Heart left ventricle (tissue), 16 donors: ENCODE measurements around the gene DAPP1. TPM values are rescaled to one million over a fixed set of nuclear protein-coding genes. Genes with fewer than 3 reads are reported as not detected.

Source experiments
- ATAC-seq, 4 donors: fragments of 200-7000 bp; cut with Tn5 transposase; one replicate each; pipeline ENCODE4 v1.9.1; 2020 to 2022; ENCODE audit warnings: moderate library complexity in 4 of 4, mild to moderate bottlenecking in 3 of 4, moderate number of reproducible peaks in 1 of 4
- DNase-seq, 5 donors: peaks; one replicate each; pipeline ENCODE4 v3.0.0-alpha.2; 2020
- H3K27ac ChIP-seq, 12 donors: fragments of 200-600 bp; sonication (generic) in 4 of 12; one replicate each; pipeline versions ENCODE4 v1.5.0 to v1.8.0; 2016 to 2022; ENCODE audit warnings: mild to moderate bottlenecking in 2 of 12
- H3K27me3 ChIP-seq, 9 donors: fragments of 200-600 bp; sonication (generic) in 2 of 9; one replicate each; pipeline versions ENCODE4 v1.5.1 to v1.8.0; 2016 to 2022; ENCODE audit warnings: mild to moderate bottlenecking in 3 of 9
- H3K36me3 ChIP-seq, 9 donors: fragments of 200-600 bp; sonication (generic) in 2 of 9; one replicate each; pipeline versions ENCODE4 v1.5.0 to v1.8.0; 2018 to 2022; ENCODE audit warnings: mild to moderate bottlenecking in 2 of 9
- H3K4me1 ChIP-seq, 12 donors: fragments of 200-600 bp; sonication (generic) in 4 of 12; one replicate each; pipeline versions ENCODE4 v1.5.0 to v1.8.0; 2016 to 2022; ENCODE audit warnings: mild to moderate bottlenecking in 3 of 12
- H3K4me3 ChIP-seq, 12 donors: fragments of 200-600 bp; sonication (generic) in 4 of 12; one replicate each; pipeline versions ENCODE4 v1.5.0 to v1.8.0; 2017 to 2022; ENCODE audit warnings: mild to moderate bottlenecking in 9 of 12, moderate library complexity in 4 of 12
- H3K9me3 ChIP-seq, 12 donors: fragments of 200-600 bp; sonication (generic) in 4 of 12; one replicate each; pipeline versions ENCODE4 v1.5.0 to v1.8.0; 2016 to 2022; ENCODE audit warnings: mild to moderate bottlenecking in 1 of 12
- CTCF ChIP-seq, 12 donors: fragments of 200-600 bp; sonication (generic) in 4 of 12; IDR thresholded peaks; one replicate each; pipeline versions ENCODE4 v1.5.0 to v1.8.0; 2018 to 2022; ENCODE audit warnings: antibody characterized with exemption in 12 of 12, mild to moderate bottlenecking in 5 of 12
- POLR2A ChIP-seq, 2 donors: fragments of 450-650 bp; IDR thresholded peaks; one replicate each; pipeline ENCODE4 v1.6.1; 2017; ENCODE audit warnings: antibody characterized with exemption in 2 of 2, mild to moderate bottlenecking in 2 of 2, moderate library complexity in 2 of 2
- WGBS, 4 donors: extraction: QIAGEN DNeasy Blood & Tissue Kit in 2 of 4; methylation state at CpG; one replicate each; pipeline versions ENCODE4 v1.1.5 to v1.1.7; 2013 to 2018; 5-methylcytosine and 5-hydroxymethylcytosine counted together
- intact Hi-C, 10 donors: fragments of 100-400 bp; cut with DNase I; formaldehyde crosslinking; loops; one replicate each; pipeline versions ENCODE4 v1.11.1 to v1.14.2; 2022
- polyA plus RNA-seq, 2 donors: library from polyadenylated mRNA; stranded (reverse); fragments of 200-250 nt; gene quantifications; one replicate each; pipeline ENCODE4 v1.2.3, GENCODE V29; 2013
- total RNA-seq, 9 donors: library from RNA; depleted of rRNA in 2 of 9; stranded (reverse); fragments of >200 nt in 2 of 9; fragmentation: NEBNext Ultra II Directional in 3 of 9; extraction: Animal tissue kit (Norgen Biotek cat#: 25700) in 3 of 9; gene quantifications; one replicate each; pipeline versions ENCODE4 v1.1.0 to v1.2.4, GENCODE V29; 2016 to 2023
- donor health status: ischemic (EF 13 %, LVEDD 7.1; RV severe dilation, severe dysfunction).
- donor health status: healthy with polysubstance abuse.
- donor health status: DM: no; HTN: yes; CAD: no.
- donor health status: DM: no; HTN: no; CAD: no.
- donor health status: ischemic (EF 25% LVEDD 6.9; RV normal size, moderate dysfunction).
- donor health status: ischemic (EF 25% LVEDD 5.7; RV mildly dilated, moderate dysfunction).
- donor health status: healthy.
- donor health status: DM: yes; HTN: yes; CAD: no.
- donor health status: ischemic (EF 35%, LVEDD 5.7; RV mildly dilated, moderate dysfunction).
- donor health status: nonischemic (EF 11% LVEDD 7.7; RV severe dilation, severe dysfunction).
- donor health status: DM: yes; HTN: yes; CAD: no.
- donor health status: PGD.
- donor health status: ischemic (EF 29% LVEDD 5.4; RV normal size, mild dysfunction).
- donor health status: nonischemic (EF 23%, LVEDD 6.1; RV moderate dilation, normal function).

Gene DAPP1
- total and polyA plus RNA-seq, 11 donors: 0.19 to 7.5 (median 0.30) TPM

DNA sequence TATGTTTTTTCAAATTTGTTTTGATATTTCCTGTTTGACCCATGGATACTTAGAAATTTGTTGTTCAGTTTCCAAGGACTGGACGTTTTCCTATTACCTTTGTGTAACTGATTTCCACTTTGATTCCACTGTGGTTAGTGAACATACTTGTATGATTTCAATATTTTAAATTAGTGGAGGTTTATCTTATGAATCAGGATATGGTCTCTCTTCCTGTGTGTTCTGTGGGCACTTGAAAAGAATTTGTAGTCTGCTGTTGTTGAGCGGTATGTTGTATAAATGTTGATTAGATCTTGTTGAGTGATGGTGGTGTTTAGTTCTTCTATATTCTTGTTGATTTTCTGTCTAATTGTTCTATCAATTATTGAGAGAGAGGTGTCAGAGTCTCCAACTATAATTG is 98.8 kb downstream of the DAPP1 start:
- H3K9me3 ChIP-seq: peaks cover 0 to 13% (median 2%) of the 10 kb centered on the region in 12 donors
- H3K4me1 ChIP-seq: no peaks in the 10 kb centered on the region
- no peaks in the 10 kb centered on the region for H3K27me3 ChIP-seq
- no peak for TF ChIP-seq POLR2A (IDR thresholded peaks at IDR 0.05)
- no peak for TF ChIP-seq CTCF (IDR thresholded peaks at IDR 0.05)
- no peak overlapping the region for H3K27ac ChIP-seq
- peaks cover 0 to 61% (median 42%) of the 10 kb centered on the region in 9 donors for H3K36me3 ChIP-seq
- WGBS, 4 donors: 90 to 96% (median 94%) methylated on average over 2 of the region's 2 CpGs
- DNase-seq (no peak), ATAC-seq (no peak)
- H3K4me3 ChIP-seq: no peak overlapping the region
- intact Hi-C loops: no loop called here

DNA sequence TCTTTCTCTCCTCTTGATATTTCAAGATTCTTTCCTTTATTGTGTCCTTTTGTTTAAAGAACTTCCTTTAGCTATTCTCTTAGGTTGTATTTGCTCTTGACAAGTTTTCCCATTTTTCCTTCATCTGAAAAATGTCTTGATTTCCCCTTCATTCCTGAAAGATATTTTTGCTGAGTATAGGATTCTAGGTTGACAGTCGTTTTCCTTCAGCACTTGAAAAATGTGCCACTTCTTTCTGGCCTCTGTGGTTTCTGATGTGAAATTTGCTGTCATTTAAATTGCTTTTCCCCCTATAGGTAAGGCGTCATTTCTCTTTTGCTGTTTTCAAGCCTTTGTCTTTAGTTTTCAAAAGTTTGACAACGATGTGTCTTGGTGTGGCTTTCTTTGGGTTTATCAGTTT is 100.9 kb downstream of the DAPP1 start:
- ATAC-seq: no peak
- peaks cover 0 to 76% (median 55%) of the 10 kb centered on the region in 9 donors for H3K36me3 ChIP-seq
- no peak overlapping the region for H3K27ac ChIP-seq
- peaks cover 0 to 13% (median 2%) of the 10 kb centered on the region in 12 donors for H3K9me3 ChIP-seq
- no peak for DNase-seq
- 95 to 98% (median 98%) methylated on average over 3 of the region's 3 CpGs for WGBS, 4 donors
- no peaks in the 10 kb centered on the region for H3K4me1 ChIP-seq
- no peak overlapping the region for H3K4me3 ChIP-seq
- no peak for TF ChIP-seq CTCF (IDR thresholded peaks at IDR 0.05)
- TF ChIP-seq POLR2A (IDR thresholded peaks at IDR 0.05): no peak
- intact Hi-C loops: no loop called here
- no peaks in the 10 kb centered on the region for H3K27me3 ChIP-seq

- WGBS, 4 donors: 89 to 100% (median 96%) methylated on average over 2 of the region's 2 CpGs
- H3K4me1 ChIP-seq: no peaks in the 10 kb centered on the region
- peaks cover 0 to 80% (median 60%) of the 10 kb centered on the region in 9 donors for H3K36me3 ChIP-seq
- H3K9me3 ChIP-seq: peaks cover 0 to 13% (median 2%) of the 10 kb centered on the region in 12 donors
- no peak overlapping the region for H3K27ac ChIP-seq
- no peak for TF ChIP-seq POLR2A (IDR thresholded peaks at IDR 0.05)
- TF ChIP-seq CTCF (IDR thresholded peaks at IDR 0.05): no peak
- DNase-seq (no peak), ATAC-seq (no peak)
- H3K4me3 ChIP-seq: no peak overlapping the region
- intact Hi-C loops: no loop called here
- no peaks in the 10 kb centered on the region for H3K27me3 ChIP-seq
Observed at GRCh38 chr4:99918656-99919055, 102.0 kb downstream of the DAPP1 start.

Other genes starting within 250 kb of the DAPP1 start
- 1 to 10 TPM; 1.5 to 5.0 (median 2.8) TPM for gene MTTP, start 242.0 kb upstream of the DAPP1 start, total RNA-seq
- under 1 TPM; 0.44 to 0.91 TPM for gene MTTP, start 242.0 kb upstream of the DAPP1 start, polyA plus RNA-seq
- 100 to 1,000 TPM in 1 of 9 donors, 10 to 100 TPM in 1, 1 to 10 TPM in 4, under 1 TPM in 3; 0.60 to 112 (median 1.6) TPM for gene C4orf54, start 159.0 kb upstream of the DAPP1 start, total RNA-seq
- 10 to 100 TPM in 1 of 2 donors, 1 to 10 TPM in 1; 2.3 to 40.0 TPM for gene C4orf54, start 159.0 kb upstream of the DAPP1 start, polyA plus RNA-seq
- 10 to 100 TPM; 26.6 to 40.0 (median 32.9) TPM for gene LAMTOR3, start 77.6 kb downstream of the DAPP1 start, total RNA-seq
- gene LAMTOR3, start 77.6 kb downstream of the DAPP1 start, polyA plus RNA-seq: 10 to 100 TPM; 34.1 to 36.7 TPM
- gene DNAJB14, start 129.8 kb downstream of the DAPP1 start, total RNA-seq: 10 to 100 TPM in 7 of 9 donors, 1 to 10 TPM in 2; 8.9 to 26.7 (median 16.2) TPM
- gene DNAJB14, start 129.8 kb downstream of the DAPP1 start, polyA plus RNA-seq: 10 to 100 TPM in 1 of 2 donors, 1 to 10 TPM in 1; 5.4 to 11.5 TPM
- 100 to 1,000 TPM in 3 of 9 donors, 10 to 100 TPM in 6; 41.1 to 160 (median 81.9) TPM for gene H2AZ1, start 133.4 kb downstream of the DAPP1 start, total RNA-seq
- gene H2AZ1, start 133.4 kb downstream of the DAPP1 start, polyA plus RNA-seq: 100 to 1,000 TPM in 1 of 2 donors, 10 to 100 TPM in 1; 57.3 to 255 TPM